ENCODE results near the gene MTR. TPM values are rescaled to one million over a fixed set of nuclear protein-coding genes. Genes with fewer than 3 reads are reported as not detected.
A peak's percentile ranks its signal among the peaks of the same experiment; 100 is the strongest.
"Not testable (repeated sequence)": the region's sequence is repeated elsewhere in the genome, so short reads cannot be mapped to it uniquely, and the experiment has no call there.

Gene MTR
- total and polyA plus RNA-seq, 9 donors = 14.0 to 30.6 (median 17.9) TPM

DNA sequence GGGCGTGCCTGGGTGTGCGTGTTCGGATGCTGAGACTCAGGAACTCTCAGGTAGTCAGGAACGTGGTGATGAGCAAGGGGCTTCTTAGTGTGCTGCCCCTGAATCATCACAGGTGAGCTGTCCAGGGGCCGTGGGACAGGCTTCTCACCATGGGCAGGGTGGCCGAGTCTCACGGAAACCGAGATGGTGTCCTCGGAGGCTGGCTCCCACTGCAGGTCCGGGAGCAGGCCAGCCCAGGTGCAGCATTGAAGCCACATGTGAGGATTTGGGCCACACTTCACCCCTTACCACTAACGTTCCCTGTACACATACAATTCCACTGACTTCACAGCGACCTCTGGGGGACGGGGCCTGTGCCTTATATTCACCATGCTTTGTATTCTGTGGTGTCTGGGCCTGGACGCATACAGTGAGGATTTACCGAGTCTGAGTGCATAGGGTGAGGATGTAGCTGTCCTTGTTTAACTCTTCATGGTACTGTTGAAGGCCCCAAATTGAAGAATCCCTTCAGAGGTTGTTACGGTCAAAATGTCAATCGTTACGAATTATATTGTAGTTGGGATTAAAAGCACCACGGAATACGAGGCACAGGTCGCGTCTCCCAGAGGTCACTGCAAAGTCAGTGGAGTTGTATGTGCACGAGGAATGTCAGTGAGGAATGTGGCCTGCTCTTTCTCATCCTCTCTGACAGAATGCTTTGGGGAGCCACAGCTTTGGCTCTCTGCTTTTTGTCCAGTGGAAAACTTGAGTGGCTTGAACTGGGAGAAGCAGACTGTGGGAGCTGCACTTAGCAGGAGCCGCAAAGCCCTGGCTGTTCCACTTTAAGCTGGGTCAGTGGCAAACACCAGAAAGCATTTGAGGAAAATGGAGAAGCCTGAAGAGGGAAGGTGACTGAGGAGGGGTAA lies 95.3 kb downstream of the MTR start:
- Histone ChIP-seq H3K4me3 (ENCODE audit: low read length) (no peak overlapping the region), H3K4me1 (ENCODE audit: control insufficient read depth, insufficient read depth, low read length) (peaks cover 4% of the 10 kb centered on the region), H3K27me3 (ENCODE audit: control insufficient read depth, insufficient read depth, low read length) (no peaks in the 10 kb centered on the region), H3K36me3 (ENCODE audit: control insufficient read depth, insufficient read depth, low read length) (peaks cover 65% of the 10 kb centered on the region), H3K27ac (ENCODE audit: low read length) (no peak overlapping the region), H3K9me3 (replicated peaks; ENCODE audit: control insufficient read depth, low read depth, low read length) (no peaks in the 10 kb centered on the region)
- DNase-seq = no peak
- WGBS (ENCODE audit: insufficient coverage) = 67% methylated on average over 22 of the region's 24 CpGs

DNA sequence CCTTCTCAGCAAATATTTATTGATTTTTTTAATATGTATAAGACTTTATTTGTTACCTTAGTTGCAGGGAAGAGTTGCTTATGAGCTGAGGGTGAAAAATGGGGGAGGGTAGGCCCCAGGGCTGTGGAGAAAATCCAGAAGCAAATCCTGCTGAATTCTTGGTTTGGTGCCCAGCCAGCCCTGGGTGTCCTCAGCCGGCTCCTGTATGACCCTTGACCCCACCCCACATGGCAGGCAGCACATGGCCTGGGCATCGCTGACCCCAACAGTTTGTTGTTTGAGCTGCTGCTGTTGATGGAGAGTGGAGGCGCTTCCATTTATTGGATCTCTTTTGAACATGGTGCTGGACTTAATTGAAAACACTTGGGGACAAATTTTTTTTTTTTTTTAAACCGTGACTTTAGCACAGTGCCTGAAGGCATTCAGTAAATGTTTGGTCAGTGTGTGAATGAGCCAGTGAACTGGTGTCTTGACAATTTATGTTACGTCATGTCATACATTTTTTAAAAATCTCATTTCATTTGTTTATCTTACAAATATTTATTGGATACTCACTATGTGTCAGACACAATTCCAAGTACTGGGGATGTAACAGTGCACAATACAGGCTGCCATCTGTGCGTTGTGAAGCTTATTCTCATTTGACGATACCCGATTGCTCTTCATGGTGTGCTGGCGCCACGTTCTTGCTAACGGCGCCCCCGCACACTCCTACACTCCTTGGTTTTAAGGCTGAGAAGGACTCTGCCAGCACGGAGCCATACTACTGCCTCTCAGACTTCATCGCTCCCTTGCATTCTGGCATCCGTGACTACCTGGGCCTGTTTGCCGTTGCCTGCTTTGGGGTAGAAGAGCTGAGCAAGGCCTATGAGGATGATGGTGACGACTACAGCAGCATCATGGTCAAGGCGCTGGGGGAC lies 98.8 kb downstream of the MTR start:
- no peaks in the 10 kb centered on the region for H3K9me3 ChIP-seq (replicated peaks; ENCODE audit: control insufficient read depth, low read depth, low read length)

GRCh38 chr1:236895665-236896387 lies 100.7 kb downstream of the MTR start:
- Histone ChIP-seq H3K27me3 (ENCODE audit: control insufficient read depth, insufficient read depth, low read length) (no peaks in the 10 kb centered on the region), H3K4me3 (ENCODE audit: low read length) (no peak overlapping the region), H3K9me3 (replicated peaks; ENCODE audit: control insufficient read depth, low read depth, low read length) (no peaks in the 10 kb centered on the region), H3K36me3 (ENCODE audit: control insufficient read depth, insufficient read depth, low read length) (peaks cover 57% of the 10 kb centered on the region), H3K27ac (ENCODE audit: low read length) (no peak overlapping the region), H3K4me1 (ENCODE audit: control insufficient read depth, insufficient read depth, low read length) (peaks cover 2% of the 10 kb centered on the region)
- DNase-seq = no peak
- 80% methylated on average over 3 of the region's 8 CpGs for WGBS (ENCODE audit: insufficient coverage)

More for the DNA sequence above, 98.8 kb downstream of the MTR start:
- no peaks in the 10 kb centered on the region for H3K27me3 ChIP-seq (ENCODE audit: control insufficient read depth, insufficient read depth, low read length)
- peaks cover 68% of the 10 kb centered on the region for H3K36me3 ChIP-seq (ENCODE audit: control insufficient read depth, insufficient read depth, low read length)
- H3K4me3 ChIP-seq (ENCODE audit: low read length) = no peak overlapping the region
- peak; percentile 27 for DNase-seq
- H3K27ac ChIP-seq (ENCODE audit: low read length) = no peak overlapping the region
- peaks cover 4% of the 10 kb centered on the region for H3K4me1 ChIP-seq (ENCODE audit: control insufficient read depth, insufficient read depth, low read length)
- 72% methylated on average over 14 of the region's 19 CpGs for WGBS (ENCODE audit: insufficient coverage)

- Histone ChIP-seq H3K9me3 (replicated peaks; ENCODE audit: control insufficient read depth, low read depth, low read length) (no peaks in the 10 kb centered on the region), H3K36me3 (ENCODE audit: control insufficient read depth, insufficient read depth, low read length) (peaks cover 56% of the 10 kb centered on the region), H3K4me3 (ENCODE audit: low read length) (no peak overlapping the region), H3K27me3 (ENCODE audit: control insufficient read depth, insufficient read depth, low read length) (no peaks in the 10 kb centered on the region), H3K27ac (ENCODE audit: low read length) (no peak overlapping the region), H3K4me1 (ENCODE audit: control insufficient read depth, insufficient read depth, low read length) (peaks cover 2% of the 10 kb centered on the region)
- DNase-seq = no peak
- 81% methylated on average over 2 of the region's 2 CpGs for WGBS (ENCODE audit: insufficient coverage)
These were observed 101.6 kb downstream of the MTR start for GRCh38 chr1:236896716-236897115.

GRCh38 chr1:236904892-236905741 lies 110.0 kb downstream of the MTR start:
- no peaks in the 10 kb centered on the region for H3K4me1 ChIP-seq (ENCODE audit: control insufficient read depth, insufficient read depth, low read length)
- no peaks in the 10 kb centered on the region for H3K9me3 ChIP-seq (replicated peaks; ENCODE audit: control insufficient read depth, low read depth, low read length)
- H3K36me3 ChIP-seq (ENCODE audit: control insufficient read depth, insufficient read depth, low read length) = peaks cover 9% of the 10 kb centered on the region
- no peaks in the 10 kb centered on the region for H3K27me3 ChIP-seq (ENCODE audit: control insufficient read depth, insufficient read depth, low read length)
- DNase-seq = no peak
- WGBS (ENCODE audit: insufficient coverage) = 92% methylated on average over 3 of the region's 5 CpGs
- H3K4me3 ChIP-seq (ENCODE audit: low read length) = no peak overlapping the region
- H3K27ac ChIP-seq (ENCODE audit: low read length) = no peak overlapping the region

DNA sequence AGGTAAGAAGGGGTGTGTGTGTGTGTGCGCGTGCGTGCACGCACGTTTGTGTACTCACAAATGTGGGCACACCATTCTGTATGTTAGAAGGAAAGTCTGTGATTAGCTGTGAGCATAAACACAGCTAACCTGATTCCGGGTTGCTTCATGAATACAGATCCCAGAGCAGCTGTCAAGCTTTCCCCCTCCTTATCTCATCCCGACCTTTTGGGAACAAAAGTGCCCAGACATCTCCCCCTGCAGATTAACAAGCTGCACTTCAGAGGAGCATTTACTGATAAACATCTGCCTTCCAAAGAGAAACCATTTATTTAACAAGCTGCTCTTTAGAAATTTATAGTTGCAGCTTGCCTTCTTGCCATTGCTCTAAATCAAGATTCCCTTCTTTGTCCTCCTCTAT lies 112.1 kb downstream of the MTR start:
- Histone ChIP-seq H3K27me3 (ENCODE audit: control insufficient read depth, insufficient read depth, low read length) (no peaks in the 10 kb centered on the region), H3K9me3 (replicated peaks; ENCODE audit: control insufficient read depth, low read depth, low read length) (no peaks in the 10 kb centered on the region), H3K36me3 (ENCODE audit: control insufficient read depth, insufficient read depth, low read length) (no peaks in the 10 kb centered on the region), H3K4me3 (ENCODE audit: low read length) (no peak overlapping the region), H3K27ac (ENCODE audit: low read length) (no peak overlapping the region), H3K4me1 (ENCODE audit: control insufficient read depth, insufficient read depth, low read length) (no peaks in the 10 kb centered on the region)
- WGBS (ENCODE audit: insufficient coverage) = 51% methylated on average over 7 of the region's 7 CpGs
- DNase-seq = no peak

GRCh38 chr1:236908669-236909068 lies 113.6 kb downstream of the MTR start:
- Histone ChIP-seq H3K4me3 (ENCODE audit: low read length) (no peak overlapping the region), H3K27ac (ENCODE audit: low read length) (no peak overlapping the region), H3K4me1 (ENCODE audit: control insufficient read depth, insufficient read depth, low read length) (no peaks in the 10 kb centered on the region), H3K9me3 (replicated peaks; ENCODE audit: control insufficient read depth, low read depth, low read length) (no peaks in the 10 kb centered on the region), H3K27me3 (ENCODE audit: control insufficient read depth, insufficient read depth, low read length) (no peaks in the 10 kb centered on the region), H3K36me3 (ENCODE audit: control insufficient read depth, insufficient read depth, low read length) (no peaks in the 10 kb centered on the region)
- no peak for DNase-seq
- 89% methylated on average over 1 of the region's 2 CpGs for WGBS (ENCODE audit: insufficient coverage)

DNA sequence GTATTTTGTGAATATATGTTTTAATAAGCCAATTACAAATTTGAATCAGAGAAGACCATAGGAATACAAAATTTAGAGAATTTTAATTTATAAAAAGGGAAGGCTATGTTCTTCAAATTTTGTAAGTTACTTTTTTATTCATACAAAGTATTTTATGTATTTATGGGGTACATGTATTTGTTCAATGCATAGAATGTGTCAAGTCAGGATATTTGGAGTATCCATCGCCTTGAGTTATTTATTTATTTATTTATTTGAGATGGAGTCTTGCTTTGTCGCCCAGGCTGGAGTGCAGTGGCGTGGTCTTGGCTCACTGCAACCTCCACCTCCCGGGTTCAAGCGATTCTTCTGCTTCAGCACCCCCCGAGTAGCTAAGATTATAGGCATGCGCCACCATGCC lies 116.0 kb downstream of the MTR start:
- not testable (repeated sequence) for DNase-seq; H3K4me1 ChIP-seq (ENCODE audit: control insufficient read depth, insufficient read depth, low read length); H3K27me3 ChIP-seq (ENCODE audit: control insufficient read depth, insufficient read depth, low read length); H3K27ac ChIP-seq (ENCODE audit: low read length); H3K9me3 ChIP-seq (replicated peaks; ENCODE audit: control insufficient read depth, low read depth, low read length); H3K4me3 ChIP-seq (ENCODE audit: low read length); H3K36me3 ChIP-seq (ENCODE audit: control insufficient read depth, insufficient read depth, low read length)
- no CpG with 5 or more reads among the region's 7 CpGs for WGBS (ENCODE audit: insufficient coverage)

GRCh38 chr1:236913371-236914037 lies 118.4 kb downstream of the MTR start:
- WGBS (ENCODE audit: insufficient coverage) = no CpG with 5 or more reads among the region's 2 CpGs
- Histone ChIP-seq H3K9me3 (replicated peaks; ENCODE audit: control insufficient read depth, low read depth, low read length) (peaks cover 4% of the 10 kb centered on the region), H3K4me1 (ENCODE audit: control insufficient read depth, insufficient read depth, low read length) (no peaks in the 10 kb centered on the region), H3K4me3 (ENCODE audit: low read length) (no peak overlapping the region), H3K27ac (ENCODE audit: low read length) (no peak overlapping the region), H3K36me3 (ENCODE audit: control insufficient read depth, insufficient read depth, low read length) (no peaks in the 10 kb centered on the region), H3K27me3 (ENCODE audit: control insufficient read depth, insufficient read depth, low read length) (no peaks in the 10 kb centered on the region)
- no peak for DNase-seq
